GM18511 (cell line): ENCODE data around the gene TF.
"Not testable (repeated sequence)": the region's sequence is repeated elsewhere in the genome, so short reads cannot be mapped to it uniquely, and the experiment has no call there.

Experiments used
- ATAC-seq: cut with Tn5 transposase; IDR thresholded peaks from one replicate; pipeline ENCODE4 v1.9.1; 2021; ENCODE audit warnings: mild to moderate bottlenecking, moderate library complexity; ENCODE audit not compliant: unreplicated experiment

The TF gene

DNA sequence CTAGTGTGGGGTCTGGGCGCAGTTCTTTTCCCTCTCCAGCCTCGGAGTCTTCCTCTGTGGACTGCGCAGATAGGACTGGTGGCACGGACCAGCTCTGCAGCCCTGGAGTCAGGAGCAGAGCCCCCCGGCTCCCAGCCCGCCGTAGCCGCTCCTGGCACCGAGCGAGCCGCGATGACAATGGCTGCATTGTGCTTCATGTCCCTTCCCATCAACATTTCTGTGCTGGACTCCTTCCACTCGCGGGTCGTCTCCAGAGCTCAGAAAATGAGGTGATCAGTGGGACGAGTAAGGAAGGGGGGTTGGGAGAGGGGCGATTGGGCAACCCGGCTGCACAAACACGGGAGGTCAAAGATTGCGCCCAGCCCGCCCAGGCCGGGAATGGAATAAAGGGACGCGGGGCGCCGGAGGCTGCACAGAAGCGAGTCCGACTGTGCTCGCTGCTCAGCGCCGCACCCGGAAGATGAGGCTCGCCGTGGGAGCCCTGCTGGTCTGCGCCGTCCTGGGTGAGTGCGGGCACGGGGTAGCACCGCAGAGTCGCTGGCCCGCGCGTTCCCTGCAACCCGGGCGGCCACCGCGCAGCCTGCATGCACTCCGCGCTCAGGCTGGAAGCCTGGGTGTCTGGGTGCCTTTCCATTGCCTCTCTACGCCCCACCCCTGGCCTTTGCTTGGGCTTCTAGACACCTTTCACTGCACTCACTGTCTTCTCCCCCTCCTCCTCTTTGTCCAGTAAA is at the start of gene TF:
Gene TF (plus strand): TSS at position 413 of the 731 bp plus-strand sequence. CDS start 48 bp downstream, at position 461.
- no peak for ATAC-seq

DNA sequence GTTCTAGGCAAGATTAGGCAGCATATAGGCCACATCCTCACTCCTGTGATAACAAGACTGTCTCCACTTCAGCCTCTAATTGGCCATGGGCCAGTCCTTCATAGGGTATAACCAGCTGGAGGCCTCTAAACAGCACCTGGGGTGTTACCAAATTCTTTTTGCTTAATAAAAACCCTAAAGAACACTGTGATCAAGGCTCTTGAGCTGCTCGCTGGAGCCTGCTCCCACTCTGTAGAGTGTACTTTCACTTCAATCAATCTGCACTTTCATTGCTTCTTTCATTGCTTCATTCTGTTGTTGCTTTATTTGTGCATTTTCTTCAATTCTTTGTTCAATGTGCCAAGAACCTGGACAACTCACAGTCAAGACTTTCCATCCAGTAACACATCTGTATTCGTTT is 48.2 kb upstream of the TF start:
- ATAC-seq, result no peak

DNA sequence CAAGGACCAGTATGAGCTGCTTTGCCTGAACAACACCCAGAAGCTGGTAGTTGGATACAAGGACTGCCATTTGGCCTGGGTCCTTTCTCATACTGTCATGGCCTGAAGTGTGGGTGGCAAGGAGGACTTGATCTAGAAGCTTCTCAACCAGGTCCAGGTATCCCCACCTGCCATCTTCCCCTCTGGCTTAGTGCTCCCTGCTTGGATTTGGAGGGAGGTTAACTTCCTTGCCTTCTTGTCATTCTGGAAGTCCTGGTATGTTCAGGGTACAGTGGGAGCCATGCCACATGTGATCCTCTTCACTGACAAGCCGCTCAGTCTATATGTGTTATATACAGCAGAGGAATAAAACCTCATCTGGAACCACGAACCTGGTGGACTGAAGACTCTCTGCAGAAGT is 46.7 kb upstream of the TF start:
- ATAC-seq, result no peak

DNA sequence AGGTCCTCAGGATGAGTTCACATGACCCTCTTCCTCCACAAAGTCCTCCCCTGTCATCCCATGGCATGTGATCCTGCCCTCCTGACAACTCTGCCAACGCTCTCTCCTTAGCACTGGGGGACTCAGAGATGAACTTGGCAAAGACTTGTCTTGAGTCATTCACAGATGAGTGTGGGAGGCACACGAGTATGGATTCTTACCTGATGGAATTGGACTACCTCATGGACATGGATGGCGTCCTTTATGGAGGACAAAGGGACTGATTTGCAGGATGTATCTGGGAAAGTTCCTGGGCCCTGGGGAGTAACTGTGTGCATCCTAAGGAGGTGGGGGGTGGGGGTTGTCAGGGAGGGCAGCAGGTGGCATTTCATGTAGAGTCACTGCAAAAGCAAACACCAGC is 46.3 kb upstream of the TF start:
- ATAC-seq, result no peak

DNA sequence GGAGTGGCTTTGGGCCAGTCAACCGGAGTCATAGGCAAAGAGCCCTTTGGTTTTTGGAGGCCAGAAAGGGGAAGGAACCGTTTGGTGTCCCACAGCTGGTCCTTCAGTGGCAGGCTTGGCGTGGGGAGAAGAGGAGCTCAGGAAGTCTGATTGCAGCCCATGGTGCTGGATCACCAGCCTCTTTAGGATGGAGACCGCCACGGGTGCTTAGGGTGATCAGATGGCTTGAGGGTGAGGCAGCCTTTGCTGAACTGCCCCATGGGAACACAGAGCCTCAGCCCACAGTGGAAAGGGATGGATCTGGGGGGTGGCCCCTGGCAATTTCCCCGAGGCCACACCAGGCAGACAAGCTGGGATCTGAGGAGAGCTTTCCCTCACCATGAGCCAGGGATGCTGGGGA is 45.8 kb upstream of the TF start:
- no peak for ATAC-seq

DNA sequence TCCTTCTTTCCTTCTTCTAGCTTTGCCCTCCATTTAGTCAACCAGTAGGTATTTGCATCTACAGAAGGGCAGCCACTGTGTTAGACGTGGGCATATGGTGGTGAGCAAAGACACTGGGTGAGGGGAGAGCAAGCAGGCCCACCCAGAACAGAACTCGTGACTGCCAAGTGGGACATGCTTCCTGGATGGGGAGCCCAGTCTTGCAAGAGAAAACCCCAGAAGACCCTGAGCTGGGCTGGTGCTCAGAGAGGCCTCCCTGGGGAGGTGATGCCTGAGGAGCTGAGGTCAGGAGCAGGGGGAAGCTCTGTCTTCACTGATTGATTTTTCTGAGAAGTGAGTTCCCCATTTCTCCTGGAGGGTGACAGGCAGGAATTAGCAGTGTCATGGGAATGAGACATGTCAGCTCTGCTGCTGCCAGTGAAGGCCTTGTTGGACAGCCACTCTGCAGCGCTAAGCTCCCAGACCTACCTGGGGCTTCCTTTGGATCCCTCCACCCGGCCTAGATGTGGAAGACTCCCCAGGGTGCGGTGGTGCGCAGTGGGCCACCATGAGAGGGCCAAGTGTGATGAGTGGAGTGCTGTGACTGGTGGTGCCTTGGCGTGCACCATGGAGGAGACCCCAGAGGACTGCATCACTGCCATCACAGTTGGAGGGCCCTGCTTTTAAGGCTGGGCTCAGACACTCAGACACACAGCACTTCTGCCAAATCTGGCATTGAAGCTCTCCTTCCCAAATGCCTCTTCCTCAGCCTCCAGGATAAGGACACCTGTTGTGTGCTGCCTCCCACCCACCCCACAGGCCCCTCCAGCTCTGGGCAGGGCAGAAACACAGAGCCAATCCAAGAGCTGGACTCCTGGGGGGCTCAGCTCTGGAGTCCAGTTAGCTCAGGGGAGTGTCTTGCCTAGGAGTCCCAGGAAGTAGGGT is 44.5 kb upstream of the TF start:
- ATAC-seq, result no peak

DNA sequence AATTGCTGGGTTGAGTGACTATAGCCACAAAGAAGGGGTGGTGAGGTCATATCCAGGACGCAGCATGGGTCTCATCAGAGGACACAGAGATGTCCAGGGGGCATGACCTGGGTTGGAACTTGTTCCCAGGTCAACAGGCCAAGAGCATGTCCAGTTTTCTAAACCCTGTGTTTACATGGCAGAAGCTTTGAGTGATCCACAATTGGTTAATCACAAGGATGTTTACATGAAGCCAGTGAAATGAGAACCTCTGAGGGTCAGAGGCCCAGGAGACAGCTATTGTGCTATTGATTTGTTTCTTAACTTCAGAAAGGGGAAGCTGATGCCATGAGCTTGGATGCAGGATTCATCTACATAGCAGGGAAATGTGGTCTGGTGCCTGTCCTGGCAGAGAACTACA is 42.3 kb upstream of the TF start:
- ATAC-seq, result no peak

DNA sequence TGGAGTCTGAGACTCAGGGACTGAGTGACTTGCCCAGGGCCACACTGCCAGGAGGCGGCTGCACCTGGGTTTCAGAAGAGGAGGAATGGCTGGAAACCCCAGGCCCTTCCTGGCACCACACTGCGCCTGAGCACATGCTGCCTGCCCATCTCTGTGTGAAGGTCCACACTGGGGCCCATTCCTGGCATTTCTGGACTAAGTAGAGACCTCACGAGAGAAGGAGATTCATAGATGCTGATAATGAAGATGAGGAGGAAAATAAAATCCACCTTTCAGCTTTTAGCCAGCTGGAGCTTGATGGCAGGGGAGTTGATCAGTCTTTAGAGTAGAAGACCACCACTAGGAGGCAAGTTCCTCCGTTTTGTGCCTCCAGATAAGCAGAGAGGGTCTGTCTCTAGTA is 40.2 kb upstream of the TF start:
- ATAC-seq, result no peak

DNA sequence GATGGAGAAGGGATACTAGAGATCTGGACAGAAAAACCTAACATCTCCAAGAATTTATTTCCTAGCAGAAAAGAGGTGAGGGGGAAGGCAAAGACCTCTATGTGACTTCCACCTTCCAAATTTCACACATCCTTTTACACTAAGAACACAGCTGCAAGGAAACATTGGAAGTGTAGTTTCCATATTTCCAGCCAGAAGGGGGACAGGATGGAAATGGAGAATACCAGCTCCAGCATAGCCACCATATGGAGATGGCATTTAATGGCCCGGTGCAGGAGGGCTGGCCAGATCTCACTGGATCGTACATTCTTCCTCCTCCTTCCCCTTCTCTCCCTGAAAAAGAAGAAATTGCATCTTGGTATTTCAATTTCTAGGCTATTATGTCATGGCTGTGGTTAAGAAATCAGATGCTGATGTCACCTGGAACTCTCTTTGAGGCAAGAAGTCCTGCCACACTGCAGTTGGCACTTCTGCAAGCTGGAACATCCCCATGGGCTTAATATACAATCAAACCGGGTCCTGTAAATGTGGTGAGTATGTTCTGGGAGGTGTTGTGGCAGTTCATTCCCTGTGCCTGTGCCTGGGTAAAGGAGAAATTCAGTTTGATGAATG is 36.9 kb upstream of the TF start:
- no peak for ATAC-seq

DNA sequence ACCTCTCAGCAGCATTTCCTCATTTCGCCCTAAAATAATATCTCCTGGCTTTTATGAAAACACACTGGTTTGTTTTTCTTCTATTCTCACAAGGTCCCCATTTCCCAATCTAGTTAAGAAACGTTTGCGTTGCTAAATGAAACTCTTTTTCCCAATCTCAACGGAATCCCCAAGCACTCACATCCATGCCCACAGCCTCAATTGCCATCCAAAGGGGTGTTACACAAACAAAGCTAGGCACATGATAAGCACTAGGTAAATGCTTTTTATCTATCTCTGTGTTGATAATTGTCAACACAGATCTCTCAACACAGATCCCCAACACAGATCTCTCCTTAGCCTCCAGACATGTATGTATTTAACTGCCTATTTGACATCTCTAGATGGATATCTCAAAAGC is 35.2 kb upstream of the TF start:
- no peak for ATAC-seq

DNA sequence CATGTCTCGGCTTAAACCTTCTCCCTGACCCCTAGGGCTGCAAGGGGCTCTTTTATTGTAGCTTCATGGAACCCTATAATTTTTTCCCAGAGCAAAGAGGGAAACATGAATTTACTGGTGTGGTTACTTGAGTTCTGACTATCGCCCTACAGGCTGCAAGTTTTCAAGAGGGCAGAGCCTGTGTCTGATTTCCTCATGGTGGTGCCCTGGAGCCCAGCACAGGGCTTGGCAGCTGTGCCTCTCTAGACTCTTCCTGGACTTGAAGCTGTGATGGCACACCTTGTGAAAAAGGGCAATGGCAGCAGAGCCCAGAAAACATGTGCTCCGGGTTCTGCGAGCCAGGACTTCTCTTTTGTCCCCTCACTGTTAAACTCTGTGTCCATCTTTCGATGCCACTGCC is 34.2 kb upstream of the TF start:
- ATAC-seq, result no peak

DNA sequence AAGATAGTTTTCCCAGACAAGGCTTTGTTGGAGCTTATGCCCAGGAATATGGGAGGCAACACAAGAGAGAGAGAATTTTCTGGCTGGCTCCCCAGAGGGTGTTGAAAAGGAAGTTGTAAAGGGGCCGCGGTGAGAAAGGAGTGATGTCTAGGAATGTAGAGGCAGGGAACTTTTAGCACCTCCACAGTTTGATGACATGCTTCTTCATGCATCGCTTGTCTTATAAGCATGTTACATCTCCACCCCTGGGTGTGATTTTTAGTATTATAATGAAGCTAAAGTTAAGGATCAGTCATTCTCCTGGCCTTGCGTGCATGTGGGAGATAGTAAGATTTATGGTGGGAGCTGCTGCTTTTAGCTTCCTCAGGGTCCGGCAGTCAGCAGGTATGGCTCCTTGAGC is 32.8 kb upstream of the TF start:
- ATAC-seq, result no peak

DNA sequence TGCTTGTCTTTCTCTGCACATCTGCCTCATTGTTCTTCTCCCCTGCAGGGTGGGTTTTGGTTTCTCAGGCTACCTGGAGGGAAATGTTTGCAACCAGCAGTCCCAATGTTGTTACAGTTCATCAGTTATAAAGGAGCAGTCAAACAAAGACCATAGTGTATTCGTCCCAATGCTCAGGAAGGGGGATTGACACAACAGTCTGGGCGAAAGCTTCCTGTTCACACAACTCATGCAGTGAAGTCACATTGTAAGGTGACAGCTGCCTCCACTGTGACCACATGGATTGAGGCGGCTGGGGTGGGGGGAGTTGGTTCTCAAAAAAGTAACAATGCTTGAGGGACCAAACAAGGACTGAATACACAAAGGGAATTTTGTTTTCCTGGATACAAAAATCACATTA is 28.8 kb upstream of the TF start:
- no peak for ATAC-seq

DNA sequence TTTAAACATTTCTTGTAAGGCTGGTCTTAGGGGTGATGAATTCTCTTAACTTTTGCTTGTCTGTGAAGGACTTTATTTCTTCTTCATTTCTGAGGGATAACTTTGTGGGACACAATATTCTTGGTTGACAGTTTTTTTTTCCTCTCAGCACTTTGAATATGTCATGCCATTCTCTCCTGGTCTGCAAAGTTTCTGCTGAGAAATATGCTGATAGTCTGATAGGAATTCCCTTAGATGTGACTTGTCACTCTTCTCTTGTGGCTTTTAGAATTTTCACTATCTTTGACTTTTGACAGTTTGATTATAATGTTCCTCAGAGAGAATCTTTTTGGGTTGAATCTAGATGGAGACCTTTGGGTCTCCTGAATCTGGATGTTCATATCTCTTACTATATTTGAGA is 23.3 kb upstream of the TF start:
- ATAC-seq, result no peak

DNA sequence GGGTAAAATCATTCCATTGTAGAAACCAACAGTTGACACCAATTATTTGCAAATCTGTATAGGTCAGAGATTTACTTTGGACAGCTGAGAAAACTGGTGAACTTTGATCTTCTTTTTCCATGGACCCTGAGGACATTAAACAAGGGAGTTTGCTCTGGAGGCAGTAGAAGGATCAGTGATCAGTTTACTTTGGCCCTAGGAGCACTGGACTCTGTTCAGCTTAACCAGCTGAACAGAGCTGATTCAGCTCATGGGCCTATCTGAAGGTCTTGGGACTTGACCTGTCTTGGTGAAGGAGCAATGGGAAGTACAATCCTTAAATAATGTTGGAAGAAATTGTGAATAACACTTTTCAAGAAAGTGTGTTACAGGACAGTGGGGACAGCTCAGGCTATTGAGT is 15.2 kb upstream of the TF start:
- ATAC-seq, result no peak

DNA sequence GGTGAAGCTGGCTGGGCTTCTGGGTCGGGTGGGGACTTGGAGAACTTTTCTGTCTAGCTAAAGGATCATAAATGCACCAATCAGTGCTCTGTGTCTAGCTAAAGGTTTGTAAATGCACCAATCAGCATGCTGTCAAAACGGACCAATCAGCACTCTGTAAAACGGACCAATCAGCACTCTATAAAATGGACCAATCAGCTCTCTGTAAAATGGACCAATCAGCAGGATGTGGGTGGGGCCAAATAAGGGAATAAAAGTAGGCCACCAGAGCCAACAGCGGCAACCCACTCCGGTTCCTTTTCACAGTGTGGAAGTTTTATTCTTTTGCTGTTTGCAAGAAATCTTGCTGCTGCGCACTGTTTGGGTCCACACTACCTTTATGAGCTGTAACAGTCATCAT is 14.0 kb upstream of the TF start:
- ATAC-seq, result not testable (repeated sequence)

DNA sequence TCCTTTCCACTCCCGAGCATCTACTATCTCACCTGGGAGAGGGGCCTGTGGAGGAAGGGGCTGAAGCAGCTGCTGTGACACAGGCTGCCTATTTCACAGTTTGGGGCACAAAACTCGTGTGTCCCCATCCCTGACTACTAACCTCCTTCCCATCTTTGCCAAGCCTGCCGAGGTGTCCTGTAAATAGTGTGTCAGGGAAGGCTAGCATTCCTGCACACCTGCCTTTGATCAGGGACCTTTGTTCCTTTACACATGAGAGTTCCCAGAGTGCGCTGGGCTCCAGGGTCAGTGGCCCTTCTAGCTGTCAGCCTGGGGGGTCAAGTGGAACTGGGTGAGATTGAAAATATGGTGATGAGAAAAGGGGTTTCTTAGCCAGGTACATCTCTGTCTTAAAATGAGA is 13.0 kb upstream of the TF start:
- no peak for ATAC-seq

DNA sequence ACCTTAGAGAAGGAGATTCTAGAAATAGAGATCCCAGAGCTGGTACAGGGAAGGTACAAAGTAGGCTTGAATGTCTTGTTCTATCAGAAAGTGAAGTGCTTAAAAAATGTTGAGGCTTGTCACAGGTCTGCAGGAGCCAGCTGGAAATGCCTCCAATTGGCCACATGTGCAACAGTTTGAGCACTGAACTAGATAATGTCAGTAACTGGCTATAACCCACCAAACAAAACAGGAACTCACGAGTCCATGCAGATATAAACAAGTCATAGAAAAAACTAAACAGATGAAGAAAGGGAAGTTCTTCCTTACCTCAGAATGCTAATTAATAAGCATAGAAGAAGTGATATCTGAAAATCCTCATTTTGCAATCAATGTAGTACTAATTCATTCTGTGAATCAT is 11.9 kb upstream of the TF start:
- ATAC-seq, result no peak

DNA sequence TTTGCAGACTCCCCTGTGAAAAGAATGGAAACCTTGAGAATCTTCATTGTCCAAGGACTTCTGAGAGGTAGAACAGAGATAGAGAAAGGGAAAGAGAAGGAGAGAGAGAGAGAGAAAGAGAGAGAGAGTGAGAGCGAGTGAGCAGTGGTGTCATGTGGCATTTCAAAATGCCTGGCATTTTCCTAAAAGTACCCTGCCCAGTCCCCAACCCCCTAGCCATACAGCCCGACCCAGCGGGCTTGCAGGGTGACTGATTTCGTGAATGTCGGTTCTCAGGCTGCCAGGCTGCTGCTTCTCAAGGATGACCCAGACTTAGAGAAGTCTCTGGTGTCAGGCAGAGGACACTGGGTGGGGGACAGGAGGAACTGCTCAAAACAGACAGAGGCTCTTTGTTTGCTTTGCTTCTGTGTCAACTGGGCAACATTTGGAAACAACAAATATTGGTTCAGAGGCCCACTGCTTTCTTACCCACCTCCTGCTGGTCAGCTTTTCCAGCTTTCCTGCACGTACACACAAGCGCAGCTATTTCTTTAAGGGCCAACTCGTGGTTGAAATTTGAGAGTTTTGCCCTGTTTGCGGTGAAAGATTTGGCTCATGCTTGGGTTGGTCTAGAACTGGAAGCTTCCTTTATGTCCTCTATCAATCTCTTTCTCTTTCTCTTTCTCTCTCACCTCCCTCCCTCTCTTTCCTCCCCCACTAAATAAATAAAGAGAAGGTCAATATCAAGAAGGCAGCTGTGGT is 3.7 kb upstream of the TF start:
- peak; percentile 58 for ATAC-seq

DNA sequence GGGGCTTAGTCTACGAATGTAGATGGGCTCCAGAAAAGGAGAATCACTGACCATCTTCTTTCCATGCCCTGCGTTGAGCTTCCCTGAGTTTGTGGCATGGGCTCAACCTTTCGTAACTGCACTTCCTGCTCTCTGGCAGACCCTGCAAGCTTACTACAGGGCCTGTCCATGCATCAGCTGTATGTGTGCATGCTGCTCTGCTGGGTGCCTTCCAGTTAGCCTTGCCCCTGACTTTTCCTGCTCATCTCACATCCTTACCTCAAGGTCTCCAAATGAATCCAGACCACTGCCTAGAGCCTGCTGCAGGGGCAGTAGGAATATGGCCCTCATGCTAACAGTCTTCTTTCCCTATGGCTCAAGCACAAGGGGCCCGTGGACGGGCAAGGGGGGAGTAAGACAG is 2.0 kb upstream of the TF start:
- no peak for ATAC-seq

DNA sequence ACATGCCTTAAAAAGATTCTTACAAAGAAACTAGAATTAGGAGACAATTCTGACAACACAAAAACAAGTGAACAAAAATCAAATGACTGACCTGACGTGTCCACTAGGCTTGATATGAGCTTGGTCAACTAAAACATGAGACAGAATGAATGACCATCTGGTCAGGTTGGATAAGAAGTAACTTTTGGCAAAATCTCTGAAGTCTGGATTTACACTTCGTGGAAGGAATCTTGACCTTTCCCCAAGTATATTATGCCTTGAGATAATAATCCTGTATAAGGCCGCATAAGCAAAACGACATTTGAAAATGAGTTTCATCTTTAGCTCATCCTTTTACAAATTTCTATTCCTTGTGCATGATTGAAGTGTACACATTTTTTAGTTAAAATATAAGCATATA is 1.1 kb upstream of the TF start:
- no peak for ATAC-seq
